Stimulated activated CD8-positive, alpha-beta memory T cell treated with anti-CD3 and anti-CD28 coated beads, Interleukin-12 subunit alpha, Interleukin-12 subunit beta, amount 100 ng/mL, for 1 hour (primary cell): ENCODE data around the gene TMEM218.

Source experiments
- DNase-seq: peaks from one replicate; pipeline ENCODE4 v3.0.0-alpha.2; 2020; ENCODE audit warnings: low read depth

The TMEM218 gene

GRCh38 chr11:125055107-125055715, 56.2 kb downstream of the TMEM218 start:
- DNase-seq, result no peak

- no peak for DNase-seq
Measured at GRCh38 chr11:125053167-125053566, 58.3 kb downstream of the TMEM218 start.

DNA sequence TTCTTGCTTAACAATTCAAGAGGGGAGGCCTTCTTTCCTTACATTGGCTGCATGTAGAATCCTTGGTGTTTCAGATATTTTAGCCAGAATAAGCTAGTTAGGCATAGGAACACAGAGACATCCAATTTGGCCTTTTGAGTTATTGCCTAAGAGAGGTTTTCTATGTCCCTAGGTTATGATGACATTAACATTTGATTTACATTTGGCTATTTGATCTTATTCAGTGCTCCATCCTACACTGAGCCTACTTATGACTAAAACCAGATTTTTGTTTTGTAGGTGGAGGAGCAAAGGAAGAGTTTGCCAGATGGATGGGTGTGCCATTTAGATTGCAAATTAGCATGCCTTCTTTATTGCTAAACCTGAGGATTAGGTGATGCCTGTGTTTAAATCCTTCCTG, 59.4 kb downstream of the TMEM218 start:
- no peak for DNase-seq

DNA sequence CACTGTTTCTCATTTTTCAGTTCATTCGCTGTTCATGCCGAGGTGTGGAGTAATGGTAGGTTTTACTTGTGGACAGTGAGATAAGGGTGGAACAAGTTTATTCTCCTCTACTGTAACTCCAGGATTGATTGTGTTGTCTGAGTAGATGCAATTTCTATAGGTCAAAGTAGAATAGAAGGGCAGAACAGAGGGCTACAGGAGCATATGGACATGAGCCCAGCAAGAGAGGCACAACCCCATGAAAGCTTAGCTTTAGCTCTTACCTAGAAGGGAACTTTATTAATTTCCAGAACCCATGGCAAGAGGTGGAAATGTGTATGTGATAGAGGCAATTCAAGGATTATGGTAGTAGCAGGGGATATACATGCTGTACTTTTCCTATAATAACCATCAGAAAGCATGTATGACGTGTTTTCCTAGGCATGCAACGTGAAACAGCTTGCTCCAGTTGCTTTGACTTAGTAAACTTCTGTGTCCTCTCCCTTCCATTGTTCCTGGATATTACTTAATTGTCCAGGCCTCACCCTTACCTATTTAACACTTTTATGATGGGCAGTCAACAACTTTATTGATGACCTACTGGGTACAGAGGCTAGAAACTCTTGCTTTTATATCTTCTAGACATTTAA, 62.1 kb downstream of the TMEM218 start:
- no peak for DNase-seq
